ENCODE data around the gene EIPR1.

The EIPR1 gene

GRCh38 chr2:3242747-3243369 lies 134.8 kb downstream of the EIPR1 start:
- TF ChIP-seq CTCF (IDR thresholded peaks at IDR 0.05; ENCODE audit: borderline replicate concordance, control extremely low read depth, extremely low read depth, insufficient read depth, missing control alignments), result no peak
- in situ Hi-C loops (cut with MboI; ENCODE audit: low sequenced_read_pairs, unreplicated experiment), result no loop called here
- DNase-seq (ENCODE audit: low spot score), result peak; percentile 44

- DNase-seq (ENCODE audit: low spot score), result no peak
- no peak for TF ChIP-seq CTCF (IDR thresholded peaks at IDR 0.05; ENCODE audit: borderline replicate concordance, control extremely low read depth, extremely low read depth, insufficient read depth, missing control alignments)
- in situ Hi-C loops (cut with MboI; ENCODE audit: low sequenced_read_pairs, unreplicated experiment), result no loop called here
These were observed 135.5 kb downstream of the EIPR1 start for GRCh38 chr2:3241971-3242746.

DNA sequence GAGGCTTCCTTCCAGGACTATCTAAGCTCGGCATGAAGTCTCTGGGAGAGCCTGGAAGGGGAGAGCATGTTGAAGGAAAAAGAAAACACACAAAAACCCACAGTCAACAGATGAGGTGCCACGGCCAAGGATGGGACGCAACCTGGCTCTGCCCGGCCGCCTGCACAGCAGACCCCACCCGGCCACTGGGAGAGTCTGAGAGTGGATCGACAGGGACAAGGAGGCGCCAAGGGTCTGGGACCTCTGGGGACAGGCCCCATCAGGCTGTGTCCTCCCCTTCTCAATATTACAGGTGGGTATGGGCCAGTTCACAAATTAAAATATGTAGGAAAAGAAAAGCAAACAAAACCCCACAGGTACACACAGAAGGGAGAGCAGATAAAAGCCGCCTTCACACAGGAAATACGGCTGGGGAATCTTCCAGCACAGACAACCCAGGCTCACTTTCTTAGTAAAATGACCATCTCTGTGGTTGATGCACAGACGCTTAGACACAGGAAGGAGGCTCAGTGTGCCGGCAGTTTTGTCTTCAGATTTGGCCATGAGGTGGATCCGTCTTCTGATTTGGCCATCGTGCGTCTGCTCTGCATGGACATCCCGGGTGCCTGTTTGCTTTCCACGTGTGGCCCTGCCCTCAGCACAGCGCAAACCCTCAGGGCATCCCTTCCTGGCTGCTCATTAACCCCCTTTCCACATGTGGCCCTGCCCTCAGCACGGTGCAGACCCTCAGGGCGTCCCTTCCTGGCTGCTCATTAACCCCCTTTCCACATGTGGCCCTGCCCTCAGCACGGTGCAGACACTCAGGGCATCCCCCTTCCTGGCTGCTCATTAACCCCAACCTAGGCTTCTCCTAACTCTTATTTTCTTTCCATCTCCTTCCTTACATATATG lies 138.4 kb downstream of the EIPR1 start:
- peak; percentile 56 for DNase-seq (ENCODE audit: low spot score)
- in situ Hi-C loops (cut with MboI; ENCODE audit: low sequenced_read_pairs, unreplicated experiment), result no loop called here
- TF ChIP-seq CTCF (IDR thresholded peaks at IDR 0.05; ENCODE audit: borderline replicate concordance, control extremely low read depth, extremely low read depth, insufficient read depth, missing control alignments), result no peak

- DNase-seq (ENCODE audit: low spot score), result no peak
- in situ Hi-C loops (cut with MboI; ENCODE audit: low sequenced_read_pairs, unreplicated experiment), result no loop called here
- no peak for TF ChIP-seq CTCF (IDR thresholded peaks at IDR 0.05; ENCODE audit: borderline replicate concordance, control extremely low read depth, extremely low read depth, insufficient read depth, missing control alignments)
These were observed 141.1 kb downstream of the EIPR1 start for GRCh38 chr2:3236300-3237045.

GRCh38 chr2:3233877-3234276 lies 143.7 kb downstream of the EIPR1 start:
- no peak for TF ChIP-seq CTCF (IDR thresholded peaks at IDR 0.05; ENCODE audit: borderline replicate concordance, control extremely low read depth, extremely low read depth, insufficient read depth, missing control alignments)
- no peak for DNase-seq (ENCODE audit: low spot score)
- in situ Hi-C loops (cut with MboI; ENCODE audit: low sequenced_read_pairs, unreplicated experiment), result no loop called here

- in situ Hi-C loops (cut with MboI; ENCODE audit: low sequenced_read_pairs, unreplicated experiment), result no loop called here
- no peak for TF ChIP-seq CTCF (IDR thresholded peaks at IDR 0.05; ENCODE audit: borderline replicate concordance, control extremely low read depth, extremely low read depth, insufficient read depth, missing control alignments)
- no peak for DNase-seq (ENCODE audit: low spot score)
These were observed 148.4 kb downstream of the EIPR1 start for GRCh38 chr2:3229221-3229620.

Measured in GM13976 (cell line).